GM18909 (cell line): ENCODE measurements around the gene ZNF804B.

Experiments used
- ATAC-seq: cut with Tn5 transposase; IDR thresholded peaks from one replicate; pipeline ENCODE4 v1.9.1; 2021; ENCODE audit warnings: mild to moderate bottlenecking; ENCODE audit not compliant: unreplicated experiment, poor library complexity

Gene ZNF804B

GRCh38 chr7:89064831-89065230 lies 305.3 kb downstream of the ZNF804B start:
- no peak for ATAC-seq

- ATAC-seq, result no peak
Observed at GRCh38 chr7:89067048-89067447, 307.5 kb downstream of the ZNF804B start.

GRCh38 chr7:89072081-89072480 lies 312.6 kb downstream of the ZNF804B start:
- no peak for ATAC-seq

- ATAC-seq, result no peak
Observed at GRCh38 chr7:89073776-89074175, 314.3 kb downstream of the ZNF804B start.

GRCh38 chr7:89077992-89078391 lies 318.5 kb downstream of the ZNF804B start:
- no peak for ATAC-seq

GRCh38 chr7:89085580-89085979 lies 326.1 kb downstream of the ZNF804B start:
- ATAC-seq, result no peak

- no peak for ATAC-seq
Observed at GRCh38 chr7:89091550-89091949, 332.1 kb downstream of the ZNF804B start.

- no peak for ATAC-seq
Observed at GRCh38 chr7:89094269-89094668, 334.8 kb downstream of the ZNF804B start.

GRCh38 chr7:89103564-89103963 lies 344.1 kb downstream of the ZNF804B start:
- ATAC-seq, result no peak

- no peak for ATAC-seq
Observed at GRCh38 chr7:89104748-89105685, 345.5 kb downstream of the ZNF804B start.

GRCh38 chr7:89123871-89124270 lies 364.4 kb downstream of the ZNF804B start:
- ATAC-seq, result no peak

- no peak for ATAC-seq
Observed at GRCh38 chr7:89129600-89130375, 370.3 kb downstream of the ZNF804B start.

- no peak for ATAC-seq
Observed at GRCh38 chr7:89133357-89133756, 373.9 kb downstream of the ZNF804B start.

GRCh38 chr7:89133819-89134218 lies 374.3 kb downstream of the ZNF804B start:
- ATAC-seq, result no peak

GRCh38 chr7:89145801-89146200 lies 386.3 kb downstream of the ZNF804B start:
- no peak for ATAC-seq

GRCh38 chr7:89160107-89160506 lies 400.6 kb downstream of the ZNF804B start:
- ATAC-seq, result no peak

GRCh38 chr7:89165421-89165820 lies 405.9 kb downstream of the ZNF804B start:
- ATAC-seq, result no peak

GRCh38 chr7:89170628-89171027 lies 411.1 kb downstream of the ZNF804B start:
- no peak for ATAC-seq

- ATAC-seq, result no peak
Observed at GRCh38 chr7:89182116-89182515, 422.6 kb downstream of the ZNF804B start.

GRCh38 chr7:89183712-89184111 lies 424.2 kb downstream of the ZNF804B start:
- ATAC-seq, result no peak

- ATAC-seq, result no peak
Observed at GRCh38 chr7:89200758-89201157, 441.3 kb downstream of the ZNF804B start.
